Esophagus (tissue), 2 donors: Measurements from ENCODE around the gene DOK6. TPM values are rescaled to one million over a fixed set of nuclear protein-coding genes. Genes with fewer than 3 reads are reported as not detected.

Experiments
- H3K27ac ChIP-seq, 2 donors: one replicate each; pipeline ENCODE4 v1.5.1; 2013; ENCODE audit warnings: low read depth in 2 of 2, mild to moderate bottlenecking in 2 of 2, inconsistent platforms in 1 of 2, low read length in 1 of 2, moderate library complexity in 1 of 2
- H3K27me3 ChIP-seq, 2 donors: one replicate each; pipeline ENCODE4 v1.6.1; 2013; ENCODE audit warnings: low read length in 2 of 2, control low read depth in 1 of 2, mild to moderate bottlenecking in 1 of 2; ENCODE audit not compliant: insufficient read depth in 2 of 2, control insufficient read depth in 1 of 2
- H3K36me3 ChIP-seq, 2 donors: one replicate each; pipeline ENCODE4 v1.6.1; 2013; ENCODE audit warnings: low read length in 1 of 2; ENCODE audit not compliant: control insufficient read depth in 2 of 2, insufficient read depth in 2 of 2
- H3K4me1 ChIP-seq, 2 donors: one replicate each; pipeline ENCODE4 v1.6.1; 2013; ENCODE audit warnings: low read length in 1 of 2; ENCODE audit not compliant: control insufficient read depth in 2 of 2, insufficient read depth in 2 of 2
- H3K4me3 ChIP-seq, 2 donors: one replicate each; pipeline ENCODE4 v1.5.1; 2013; ENCODE audit warnings: low read length in 2 of 2, mild to moderate bottlenecking in 2 of 2, low read depth in 1 of 2, moderate library complexity in 1 of 2
- H3K9me3 ChIP-seq, 2 donors: one replicate each; pipeline ENCODE4 v1.6.1; 2013; ENCODE audit warnings: mild to moderate bottlenecking in 2 of 2, low read depth in 1 of 2, low read length in 1 of 2, moderate library complexity in 1 of 2; ENCODE audit not compliant: control insufficient read depth in 2 of 2, insufficient read depth in 1 of 2
- WGBS, 2 donors: extraction: QIAGEN DNeasy Blood & Tissue Kit; methylation state at CpG; one replicate each; pipeline ENCODE4 v1.1.7; 2013; 5-methylcytosine and 5-hydroxymethylcytosine counted together
- polyA plus RNA-seq, 2 donors: library from polyadenylated mRNA; stranded (reverse); fragments of 200-250 nt; gene quantifications; one replicate each; pipeline ENCODE4 v1.2.3, GENCODE V29; 2013
- donor health status: healthy with polysubstance abuse.
- donor health status: Bipolar disorder and iron deficiency.

The DOK6 gene
- polyA plus RNA-seq, 2 donors, result 0.07 to 0.10 TPM

GRCh38 chr18:69484699-69485396 lies 84.2 kb downstream of the DOK6 start:
- H3K4me3 ChIP-seq, result no peak overlapping the region
- H3K4me1 ChIP-seq, result no peaks in the 10 kb centered on the region
- 49 to 57% methylated on average over 6 of the region's 6 CpGs for WGBS, 2 donors

GRCh38 chr18:69487488-69488394 lies 87.1 kb downstream of the DOK6 start:
- no peaks in the 10 kb centered on the region for H3K36me3 ChIP-seq
- H3K4me1 ChIP-seq, result no peaks in the 10 kb centered on the region
- no peaks in the 10 kb centered on the region for H3K27me3 ChIP-seq
- peaks cover 0 to 10% of the 10 kb centered on the region in 2 donors for H3K9me3 ChIP-seq
- WGBS, 2 donors, result 69 to 71% methylated on average over 6 of the region's 6 CpGs
- H3K4me3 ChIP-seq, result no peak overlapping the region
- no peak overlapping the region for H3K27ac ChIP-seq

More at GRCh38 chr18:69484699-69485396, 84.2 kb downstream of the DOK6 start:
- no peaks in the 10 kb centered on the region for H3K36me3 ChIP-seq
- no peak overlapping the region for H3K27ac ChIP-seq
- H3K27me3 ChIP-seq, result no peaks in the 10 kb centered on the region
- H3K9me3 ChIP-seq, result peaks cover 0 to 10% of the 10 kb centered on the region in 2 donors

- H3K27ac ChIP-seq, result no peak overlapping the region
- H3K9me3 ChIP-seq, result peaks cover 0 to 13% of the 10 kb centered on the region in 2 donors
- no peaks in the 10 kb centered on the region for H3K36me3 ChIP-seq
- no peaks in the 10 kb centered on the region for H3K4me1 ChIP-seq
- H3K27me3 ChIP-seq, result no peaks in the 10 kb centered on the region
- 47 to 48% methylated on average over 1 of the region's 1 CpG for WGBS, 2 donors
- H3K4me3 ChIP-seq, result no peak overlapping the region
These were observed 89.4 kb downstream of the DOK6 start for GRCh38 chr18:69490072-69490471.

- H3K27ac ChIP-seq, result no peak overlapping the region
- peaks cover 4 to 17% of the 10 kb centered on the region in 2 donors for H3K9me3 ChIP-seq
- WGBS, 2 donors, result 56 to 62% methylated on average over 4 of the region's 4 CpGs
- no peak overlapping the region for H3K4me3 ChIP-seq
- H3K27me3 ChIP-seq, result no peaks in the 10 kb centered on the region
- no peaks in the 10 kb centered on the region for H3K4me1 ChIP-seq
- no peaks in the 10 kb centered on the region for H3K36me3 ChIP-seq
These were observed 90.1 kb downstream of the DOK6 start for GRCh38 chr18:69490813-69491212.

- H3K4me1 ChIP-seq, result no peaks in the 10 kb centered on the region
- WGBS, 2 donors, result 50 to 60% methylated on average over 2 of the region's 2 CpGs
- no peak overlapping the region for H3K27ac ChIP-seq
- no peak overlapping the region for H3K4me3 ChIP-seq
- no peaks in the 10 kb centered on the region for H3K36me3 ChIP-seq
- H3K27me3 ChIP-seq, result no peaks in the 10 kb centered on the region
- H3K9me3 ChIP-seq, result peaks cover 6 to 21% of the 10 kb centered on the region in 2 donors
These were observed 90.9 kb downstream of the DOK6 start for GRCh38 chr18:69491576-69491975.

GRCh38 chr18:69492861-69493260 lies 92.2 kb downstream of the DOK6 start:
- no peaks in the 10 kb centered on the region for H3K4me1 ChIP-seq
- 67 to 68% methylated on average over 2 of the region's 2 CpGs for WGBS, 2 donors
- H3K27ac ChIP-seq, result no peak overlapping the region
- H3K4me3 ChIP-seq, result no peak overlapping the region
- H3K27me3 ChIP-seq, result no peaks in the 10 kb centered on the region
- H3K9me3 ChIP-seq, result peaks cover 6 to 17% of the 10 kb centered on the region in 2 donors
- no peaks in the 10 kb centered on the region for H3K36me3 ChIP-seq

- Histone ChIP-seq H3K4me3 (no peak overlapping the region), H3K36me3 (no peaks in the 10 kb centered on the region), H3K27me3 (no peaks in the 10 kb centered on the region), H3K9me3 (peaks cover 6 to 11% of the 10 kb centered on the region in 2 donors), H3K4me1 (no peaks in the 10 kb centered on the region), H3K27ac (no peak overlapping the region)
- WGBS, 2 donors, result 89 to 90% methylated on average over 4 of the region's 4 CpGs
These were observed 94.2 kb downstream of the DOK6 start for GRCh38 chr18:69494841-69495240.

- 72 to 91% methylated on average over 5 of the region's 5 CpGs for WGBS, 2 donors
- H3K36me3 ChIP-seq, result no peaks in the 10 kb centered on the region
These were observed 94.7 kb downstream of the DOK6 start for GRCh38 chr18:69495338-69495737.

GRCh38 chr18:69495841-69496533 lies 95.3 kb downstream of the DOK6 start:
- H3K9me3 ChIP-seq, result peaks cover 6 to 11% of the 10 kb centered on the region in 2 donors
- H3K27ac ChIP-seq, result no peak overlapping the region
- no peaks in the 10 kb centered on the region for H3K4me1 ChIP-seq
- no peak overlapping the region for H3K4me3 ChIP-seq
- WGBS, 2 donors, result 89% methylated on average over 20 of the region's 20 CpGs
- no peaks in the 10 kb centered on the region for H3K36me3 ChIP-seq
- no peaks in the 10 kb centered on the region for H3K27me3 ChIP-seq

More at GRCh38 chr18:69495338-69495737, 94.7 kb downstream of the DOK6 start:
- Histone ChIP-seq H3K4me3 (no peak overlapping the region), H3K9me3 (peaks cover 6 to 11% of the 10 kb centered on the region in 2 donors), H3K27me3 (no peaks in the 10 kb centered on the region), H3K27ac (no peak overlapping the region), H3K4me1 (no peaks in the 10 kb centered on the region)
